SU-DHL-6 (cell line): Measurements from ENCODE around the gene CALHM2.

Experiments
- CTCF ChIP-seq: fragments of 200-600 bp; sonication (generic); IDR thresholded peaks from one replicate; pipeline ENCODE4 v1.5.1; 2017; ENCODE audit warnings: antibody characterized with exemption, mild to moderate bottlenecking, low read length, moderate library complexity; ENCODE audit not compliant: insufficient read depth, poor library complexity, severe bottlenecking
- EZH2phosphoT487 ChIP-seq: fragments of 200-600 bp; sonication (generic), shearing (Covaris generic); conservative IDR thresholded peaks from 2 replicates; pipeline ENCODE4 v1.6.1; 2018; ENCODE audit warnings: mild to moderate bottlenecking, antibody characterized with exemption, low read length, moderate library complexity, mixed read lengths

GRCh38 chr10:103423748-103424147 lies 28.4 kb downstream of the CALHM2 start:
- no peak for TF ChIP-seq CTCF
- TF ChIP-seq EZH2phosphoT487, result no peak
